ENCODE results near the gene NCCRP1.
"Not testable (repeated sequence)": the region's sequence is repeated elsewhere in the genome, so short reads cannot be mapped to it uniquely, and the experiment has no call there.

GRCh38 chr19:39244410-39245100 lies 47.8 kb downstream of the NCCRP1 start, which contains the start of gene IFNL3:
- not testable (repeated sequence) for TF ChIP-seq REST (IDR thresholded peaks at IDR 0.05; ENCODE audit: low read depth, low read length)
- TF ChIP-seq, protein P1, sequence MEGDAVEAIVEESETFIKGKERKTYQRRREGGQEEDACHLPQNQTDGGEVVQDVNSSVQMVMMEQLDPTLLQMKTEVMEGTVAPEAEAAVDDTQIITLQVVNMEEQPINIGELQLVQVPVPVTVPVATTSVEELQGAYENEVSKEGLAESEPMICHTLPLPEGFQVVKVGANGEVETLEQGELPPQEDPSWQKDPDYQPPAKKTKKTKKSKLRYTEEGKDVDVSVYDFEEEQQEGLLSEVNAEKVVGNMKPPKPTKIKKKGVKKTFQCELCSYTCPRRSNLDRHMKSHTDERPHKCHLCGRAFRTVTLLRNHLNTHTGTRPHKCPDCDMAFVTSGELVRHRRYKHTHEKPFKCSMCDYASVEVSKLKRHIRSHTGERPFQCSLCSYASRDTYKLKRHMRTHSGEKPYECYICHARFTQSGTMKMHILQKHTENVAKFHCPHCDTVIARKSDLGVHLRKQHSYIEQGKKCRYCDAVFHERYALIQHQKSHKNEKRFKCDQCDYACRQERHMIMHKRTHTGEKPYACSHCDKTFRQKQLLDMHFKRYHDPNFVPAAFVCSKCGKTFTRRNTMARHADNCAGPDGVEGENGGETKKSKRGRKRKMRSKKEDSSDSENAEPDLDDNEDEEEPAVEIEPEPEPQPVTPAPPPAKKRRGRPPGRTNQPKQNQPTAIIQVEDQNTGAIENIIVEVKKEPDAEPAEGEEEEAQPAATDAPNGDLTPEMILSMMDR (IDR thresholded peaks at IDR 0.05) = not testable (repeated sequence)
